ENCODE data around the gene PLEKHH3. TPM values are rescaled to one million over a fixed set of nuclear protein-coding genes. Genes with fewer than 3 reads are reported as not detected.

The PLEKHH3 gene
- total RNA-seq, 1 experiment from 2014 or later = 32.2 TPM

DNA sequence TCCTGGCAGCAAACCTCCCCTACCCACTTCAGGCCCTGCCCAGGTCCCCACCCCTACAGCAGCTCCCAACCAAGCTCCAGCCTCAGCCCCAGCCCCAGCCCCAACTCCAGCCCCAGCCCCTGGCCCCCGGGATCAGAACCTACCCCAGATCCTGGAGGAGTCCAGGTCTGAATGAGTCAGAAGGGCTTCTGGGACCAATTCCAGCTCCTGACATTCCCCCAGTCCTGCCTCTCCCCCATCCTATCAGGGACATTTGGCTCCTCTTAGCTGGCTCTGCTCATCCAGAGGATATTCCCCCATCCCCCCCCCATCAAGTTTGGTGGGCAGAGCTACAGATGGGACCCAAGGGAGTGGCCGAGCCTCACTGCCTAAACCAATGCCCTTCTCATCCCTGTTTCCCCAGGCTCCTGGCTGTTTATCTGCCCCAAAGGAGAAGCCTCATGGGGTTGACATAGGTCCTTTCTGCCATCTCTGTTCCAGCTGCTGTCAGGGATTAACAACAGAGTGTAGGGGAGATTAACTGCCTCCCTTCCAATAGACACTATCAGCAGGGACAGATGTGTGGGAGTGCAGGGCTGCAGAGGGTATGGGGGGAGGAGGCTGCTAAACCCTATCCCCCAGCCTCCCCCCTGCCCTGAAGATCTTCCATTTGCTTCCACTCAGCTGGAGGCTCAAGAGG, 22.1 kb upstream of the PLEKHH3 start:
- DNase-seq (ENCODE audit: low read depth, low spot score) (no peak), ATAC-seq (no peak)
- CTCF ChIA-PET = interaction anchor here (0.6 kb wide), 1 partner anchor 648 kb away, joined by 3 read pairs; no protein-coding TSS in a partner anchor

GRCh38 chr17:42697108-42697811, 20.5 kb upstream of the PLEKHH3 start:
- H3K36me3 ChIP-seq (ENCODE audit: control insufficient read depth, insufficient read depth, low read length) = no peaks in the 10 kb centered on the region
- no peaks in the 10 kb centered on the region for H3K27me3 ChIP-seq (ENCODE audit: control insufficient read depth, insufficient read depth, low read length)
- TF ChIP-seq TCF7L2 (IDR thresholded peaks at IDR 0.05; ENCODE audit: low read depth, low read length) = no peak
- no peak for TF ChIP-seq SIN3A (IDR thresholded peaks at IDR 0.05; ENCODE audit: borderline replicate concordance, insufficient read depth, low read depth, low read length)
- in situ Hi-C loops (cut with HindIII; ENCODE audit: low pct_unique_long_range_greater_than_20kb, low sequenced_read_pairs) = no loop called here
- ChIA-PET POLR2A (interaction anchor here (0.6 kb wide), 1 partner anchor 56 kb away, joined by 3 read pairs; no protein-coding TSS in a partner anchor), CTCF (interaction anchor here (0.7 kb wide), 1 partner anchor 121 kb away, joined by 12 read pairs; no protein-coding TSS in a partner anchor)
- BruUV-seq (replicated peaks) = no TSS peak
- no peak overlapping the region for H3K4me3 ChIP-seq (ENCODE audit: low read depth in 2 of 2, low read length in 2 of 2)
- no peaks in the 10 kb centered on the region for H3K4me1 ChIP-seq (ENCODE audit: control insufficient read depth, insufficient read depth, low read length)
- DNase-seq (ENCODE audit: low read depth, low spot score) (no peak), ATAC-seq (no peak)
- no peaks in the 10 kb centered on the region for H3K9me3 ChIP-seq (ENCODE audit: control insufficient read depth, insufficient read depth, low read depth, low read length)
- intact Hi-C loops (cut with micrococcal nuclease; ENCODE audit: unreplicated experiment) = no loop called here
- H3K27ac ChIP-seq (ENCODE audit: low read length) = no peak overlapping the region

More for the DNA sequence above, 22.1 kb upstream of the PLEKHH3 start:
- Histone ChIP-seq H3K4me1 (ENCODE audit: control insufficient read depth, insufficient read depth, low read length) (no peaks in the 10 kb centered on the region), H3K9me3 (ENCODE audit: control insufficient read depth, insufficient read depth, low read depth, low read length) (no peaks in the 10 kb centered on the region), H3K36me3 (ENCODE audit: control insufficient read depth, insufficient read depth, low read length) (no peaks in the 10 kb centered on the region), H3K27me3 (ENCODE audit: control insufficient read depth, insufficient read depth, low read length) (no peaks in the 10 kb centered on the region), H3K27ac (ENCODE audit: low read length) (no peak overlapping the region), H3K4me3 (ENCODE audit: low read depth in 2 of 2, low read length in 2 of 2) (no peak overlapping the region)
- POLR2A ChIA-PET = no interaction called here
- TSS peak; percentile 83 for BruUV-seq (replicated peaks)
- in situ Hi-C loops (cut with HindIII; ENCODE audit: low pct_unique_long_range_greater_than_20kb, low sequenced_read_pairs) (no loop called here), intact Hi-C loops (cut with micrococcal nuclease; ENCODE audit: unreplicated experiment) (no loop called here)
- TF ChIP-seq, protein P1, sequence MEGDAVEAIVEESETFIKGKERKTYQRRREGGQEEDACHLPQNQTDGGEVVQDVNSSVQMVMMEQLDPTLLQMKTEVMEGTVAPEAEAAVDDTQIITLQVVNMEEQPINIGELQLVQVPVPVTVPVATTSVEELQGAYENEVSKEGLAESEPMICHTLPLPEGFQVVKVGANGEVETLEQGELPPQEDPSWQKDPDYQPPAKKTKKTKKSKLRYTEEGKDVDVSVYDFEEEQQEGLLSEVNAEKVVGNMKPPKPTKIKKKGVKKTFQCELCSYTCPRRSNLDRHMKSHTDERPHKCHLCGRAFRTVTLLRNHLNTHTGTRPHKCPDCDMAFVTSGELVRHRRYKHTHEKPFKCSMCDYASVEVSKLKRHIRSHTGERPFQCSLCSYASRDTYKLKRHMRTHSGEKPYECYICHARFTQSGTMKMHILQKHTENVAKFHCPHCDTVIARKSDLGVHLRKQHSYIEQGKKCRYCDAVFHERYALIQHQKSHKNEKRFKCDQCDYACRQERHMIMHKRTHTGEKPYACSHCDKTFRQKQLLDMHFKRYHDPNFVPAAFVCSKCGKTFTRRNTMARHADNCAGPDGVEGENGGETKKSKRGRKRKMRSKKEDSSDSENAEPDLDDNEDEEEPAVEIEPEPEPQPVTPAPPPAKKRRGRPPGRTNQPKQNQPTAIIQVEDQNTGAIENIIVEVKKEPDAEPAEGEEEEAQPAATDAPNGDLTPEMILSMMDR (IDR thresholded peaks at IDR 0.05) = no peak
- TF ChIP-seq, protein P2, sequence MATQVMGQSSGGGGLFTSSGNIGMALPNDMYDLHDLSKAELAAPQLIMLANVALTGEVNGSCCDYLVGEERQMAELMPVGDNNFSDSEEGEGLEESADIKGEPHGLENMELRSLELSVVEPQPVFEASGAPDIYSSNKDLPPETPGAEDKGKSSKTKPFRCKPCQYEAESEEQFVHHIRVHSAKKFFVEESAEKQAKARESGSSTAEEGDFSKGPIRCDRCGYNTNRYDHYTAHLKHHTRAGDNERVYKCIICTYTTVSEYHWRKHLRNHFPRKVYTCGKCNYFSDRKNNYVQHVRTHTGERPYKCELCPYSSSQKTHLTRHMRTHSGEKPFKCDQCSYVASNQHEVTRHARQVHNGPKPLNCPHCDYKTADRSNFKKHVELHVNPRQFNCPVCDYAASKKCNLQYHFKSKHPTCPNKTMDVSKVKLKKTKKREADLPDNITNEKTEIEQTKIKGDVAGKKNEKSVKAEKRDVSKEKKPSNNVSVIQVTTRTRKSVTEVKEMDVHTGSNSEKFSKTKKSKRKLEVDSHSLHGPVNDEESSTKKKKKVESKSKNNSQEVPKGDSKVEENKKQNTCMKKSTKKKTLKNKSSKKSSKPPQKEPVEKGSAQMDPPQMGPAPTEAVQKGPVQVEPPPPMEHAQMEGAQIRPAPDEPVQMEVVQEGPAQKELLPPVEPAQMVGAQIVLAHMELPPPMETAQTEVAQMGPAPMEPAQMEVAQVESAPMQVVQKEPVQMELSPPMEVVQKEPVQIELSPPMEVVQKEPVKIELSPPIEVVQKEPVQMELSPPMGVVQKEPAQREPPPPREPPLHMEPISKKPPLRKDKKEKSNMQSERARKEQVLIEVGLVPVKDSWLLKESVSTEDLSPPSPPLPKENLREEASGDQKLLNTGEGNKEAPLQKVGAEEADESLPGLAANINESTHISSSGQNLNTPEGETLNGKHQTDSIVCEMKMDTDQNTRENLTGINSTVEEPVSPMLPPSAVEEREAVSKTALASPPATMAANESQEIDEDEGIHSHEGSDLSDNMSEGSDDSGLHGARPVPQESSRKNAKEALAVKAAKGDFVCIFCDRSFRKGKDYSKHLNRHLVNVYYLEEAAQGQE (IDR thresholded peaks at IDR 0.05; ENCODE audit: insufficient read depth in 1 of 2, low read depth in 2 of 2, low read length in 1 of 2) = no peak
- TF ChIP-seq TCF7L2 (IDR thresholded peaks at IDR 0.05; ENCODE audit: low read depth, low read length) (no peak), POLR2AphosphoS5 (IDR thresholded peaks at IDR 0.05; ENCODE audit: low read depth, low read length) (no peak)

- in situ Hi-C loops (cut with HindIII; ENCODE audit: low pct_unique_long_range_greater_than_20kb, low sequenced_read_pairs) (no loop called here), intact Hi-C loops (cut with micrococcal nuclease; ENCODE audit: unreplicated experiment) (no loop called here)
- ATAC-seq (no peak), DNase-seq (ENCODE audit: low read depth, low spot score) (no peak)
- POLR2A ChIA-PET = no interaction called here
- BruUV-seq (replicated peaks) = no TSS peak
- CTCF ChIA-PET = no interaction called here
- H3K4me3 ChIP-seq (ENCODE audit: low read depth in 2 of 2, low read length in 2 of 2) = no peak overlapping the region
- no peak overlapping the region for H3K27ac ChIP-seq (ENCODE audit: low read length)
- no peaks in the 10 kb centered on the region for H3K36me3 ChIP-seq (ENCODE audit: control insufficient read depth, insufficient read depth, low read length)
- H3K27me3 ChIP-seq (ENCODE audit: control insufficient read depth, insufficient read depth, low read length) = no peaks in the 10 kb centered on the region
- TF ChIP-seq TCF7L2 (IDR thresholded peaks at IDR 0.05; ENCODE audit: low read depth, low read length) (no peak), SIN3A (IDR thresholded peaks at IDR 0.05; ENCODE audit: borderline replicate concordance, insufficient read depth, low read depth, low read length) (no peak), POLR2AphosphoS5 (IDR thresholded peaks at IDR 0.05; ENCODE audit: low read depth, low read length) (no peak)
- TF ChIP-seq, protein P2 (IDR thresholded peaks at IDR 0.05; ENCODE audit: insufficient read depth in 1 of 2, low read depth in 2 of 2, low read length in 1 of 2) = no peak
- TF ChIP-seq, protein P1 (IDR thresholded peaks at IDR 0.05) = no peak
- no peaks in the 10 kb centered on the region for H3K4me1 ChIP-seq (ENCODE audit: control insufficient read depth, insufficient read depth, low read length)
- H3K9me3 ChIP-seq (ENCODE audit: control insufficient read depth, insufficient read depth, low read depth, low read length) = no peaks in the 10 kb centered on the region
Observed at GRCh38 chr17:42695500-42695899, 18.7 kb upstream of the PLEKHH3 start.
